H9 (cell line): ENCODE results near the gene EIF4E. TPM values are rescaled to one million over a fixed set of nuclear protein-coding genes. Genes with fewer than 3 reads are reported as not detected.

ENCODE experiments used
- DNase-seq: peaks from one replicate; pipeline ENCODE4 v3.0.0-alpha.2; 2017
- H2AFZ ChIP-seq: one replicate; pipeline ENCODE4 v1.6.1; 2013; ENCODE audit warnings: mild to moderate bottlenecking, low read length, control low read depth, moderate library complexity
- H2AK5ac ChIP-seq: 2 replicates; pipeline ENCODE4 v1.6.1; 2013; ENCODE audit warnings: low read length, control low read depth, mixed read lengths; ENCODE audit not compliant: insufficient read length
- H2BK120ac ChIP-seq: one replicate; pipeline ENCODE4 v1.6.1; 2013; ENCODE audit warnings: low read depth, mild to moderate bottlenecking, low read length, control low read depth, inconsistent platforms; ENCODE audit not compliant: poor library complexity, severe bottlenecking
- H2BK12ac ChIP-seq: 2 replicates; pipeline ENCODE4 v1.6.1; 2013; ENCODE audit warnings: low read length, control low read depth, mixed read lengths, low read depth; ENCODE audit not compliant: insufficient read length
- H2BK15ac ChIP-seq: 2 replicates; pipeline ENCODE4 v1.6.1; 2013; ENCODE audit warnings: low read depth, low read length, control low read depth
- H2BK20ac ChIP-seq: one replicate; pipeline ENCODE4 v1.6.1; 2013; ENCODE audit warnings: low read depth, mild to moderate bottlenecking, low read length, control low read depth, inconsistent platforms; ENCODE audit not compliant: poor library complexity, severe bottlenecking
- H2BK5ac ChIP-seq: 2 replicates; pipeline ENCODE4 v1.6.1; 2013; ENCODE audit warnings: low read length, control low read depth, mixed read lengths; ENCODE audit not compliant: insufficient read length
- H3K14ac ChIP-seq: 2 replicates; pipeline ENCODE4 v1.6.1; 2013; ENCODE audit warnings: low read length, control low read depth; ENCODE audit not compliant: insufficient read depth
- H3K18ac ChIP-seq: 2 replicates; pipeline ENCODE4 v1.6.1; 2013; ENCODE audit warnings: low read depth, mild to moderate bottlenecking, mixed read lengths, low read length, control low read depth; ENCODE audit not compliant: insufficient read length
- H3K23ac ChIP-seq: 2 replicates; pipeline ENCODE4 v1.6.1; 2013; ENCODE audit warnings: low read length, control low read depth, mixed read lengths, low read depth; ENCODE audit not compliant: insufficient read length
- H3K23me2 ChIP-seq: 2 replicates; pipeline ENCODE4 v1.6.1; 2013; ENCODE audit warnings: low read depth, mild to moderate bottlenecking, mixed read lengths, low read length, control low read depth; ENCODE audit not compliant: insufficient read length, poor library complexity, severe bottlenecking
- H3K27ac ChIP-seq: 2 replicates; pipeline ENCODE4 v1.5.1; 2013; ENCODE audit warnings: low read length, control low read depth, mixed read lengths, low read depth; ENCODE audit not compliant: insufficient read length
- H3K27me3 ChIP-seq: 2 replicates; pipeline ENCODE4 v1.6.1; 2013; ENCODE audit warnings: low read length, control low read depth, inconsistent platforms; ENCODE audit not compliant: insufficient read depth
- H3K4ac ChIP-seq: 2 replicates; pipeline ENCODE4 v1.6.1; 2013; ENCODE audit warnings: low read depth, mild to moderate bottlenecking, control low read depth, inconsistent platforms, low read length, moderate library complexity
- H3K4me1 ChIP-seq: 2 replicates; pipeline ENCODE4 v1.6.1; 2013; ENCODE audit warnings: low read length, control low read depth, inconsistent platforms; ENCODE audit not compliant: insufficient read depth
- H3K4me2 ChIP-seq: 2 replicates; pipeline ENCODE4 v1.6.1; 2013; ENCODE audit warnings: low read length, control low read depth, mixed read lengths; ENCODE audit not compliant: insufficient read length, insufficient read depth
- H3K56ac ChIP-seq: 2 replicates; pipeline ENCODE4 v1.6.1; 2013; ENCODE audit warnings: low read depth, mild to moderate bottlenecking, mixed read lengths, low read length, control low read depth; ENCODE audit not compliant: insufficient read length
- H3K79me1 ChIP-seq: 2 replicates; pipeline ENCODE4 v1.6.1; 2013; ENCODE audit warnings: low read depth, mild to moderate bottlenecking, moderate library complexity, low read length, control low read depth, inconsistent platforms; ENCODE audit not compliant: insufficient read depth, poor library complexity, severe bottlenecking
- H3K79me2 ChIP-seq: 2 replicates; pipeline ENCODE4 v1.6.1; 2013; ENCODE audit warnings: low read length, control low read depth, inconsistent platforms; ENCODE audit not compliant: insufficient read depth
- H3K9ac ChIP-seq: 2 replicates; pipeline ENCODE4 v1.6.1; 2013; ENCODE audit warnings: low read length, control low read depth, mixed read lengths; ENCODE audit not compliant: insufficient read length; ENCODE audit errors: extremely low read depth
- H3K9me3 ChIP-seq: one replicate; pipeline ENCODE4 v1.6.1; 2013; ENCODE audit warnings: low read depth, low read length, inconsistent platforms; ENCODE audit not compliant: control insufficient read depth
- H3T11ph ChIP-seq: one replicate; pipeline ENCODE4 v1.6.1; 2013; ENCODE audit warnings: mild to moderate bottlenecking, low read length, control low read depth, inconsistent platforms
- H4K20me1 ChIP-seq: one replicate; pipeline ENCODE4 v1.6.1; 2013; ENCODE audit not compliant: control insufficient read depth, insufficient read length, insufficient read depth
- H4K5ac ChIP-seq: 2 replicates; pipeline ENCODE4 v1.6.1; 2013; ENCODE audit warnings: low read depth, mild to moderate bottlenecking, mixed read lengths, low read length, control low read depth; ENCODE audit not compliant: insufficient read length
- H4K8ac ChIP-seq: replicated peaks from 2 replicates; pipeline ENCODE4 v1.6.1; 2013; ENCODE audit warnings: low read length, control low read depth, mixed read lengths, low read depth; ENCODE audit not compliant: insufficient read length
- H4K91ac ChIP-seq: 2 replicates; pipeline ENCODE4 v1.6.1; 2013; ENCODE audit warnings: low read depth, mild to moderate bottlenecking, moderate library complexity, mixed read lengths, low read length, control low read depth; ENCODE audit not compliant: insufficient read length
- H3K27ac Mint-ChIP-seq, 3 experiments: 2 replicates in 2 of 3; 3 replicates in 1 of 3; pipeline ENCODE4 v1.8.0; 2020 to 2021; ENCODE audit warnings: mixed read lengths in 3 of 3, mild to moderate bottlenecking in 1 of 3, moderate library complexity in 1 of 3
- H3K27me3 Mint-ChIP-seq: 2 replicates; pipeline ENCODE4 v1.8.0; 2021; ENCODE audit warnings: low read depth, mild to moderate bottlenecking, moderate library complexity, mixed read lengths
- H3K36me3 Mint-ChIP-seq, 3 experiments: 2 replicates in 2 of 3; 3 replicates in 1 of 3; pipeline ENCODE4 v1.8.0; 2020 to 2021; ENCODE audit warnings: low read depth in 3 of 3, mixed read lengths in 3 of 3; ENCODE audit not compliant: insufficient read depth in 1 of 3
- H3K4me1 Mint-ChIP-seq, 2 experiments: 2 replicates each; pipeline ENCODE4 v1.8.0; 2020; ENCODE audit warnings: mixed read lengths in 2 of 2
- H3K4me3 Mint-ChIP-seq, 2 experiments: 2 replicates in 1 of 2; 3 replicates in 1 of 2; pipeline ENCODE4 v1.8.0; 2020 to 2021; ENCODE audit warnings: mild to moderate bottlenecking in 2 of 2, mixed read lengths in 2 of 2, moderate library complexity in 1 of 2
- H3K9me3 Mint-ChIP-seq, 2 experiments: 2 replicates in 1 of 2; 3 replicates in 1 of 2; pipeline ENCODE4 v1.8.0; 2020; ENCODE audit warnings: mild to moderate bottlenecking in 2 of 2, mixed read lengths in 2 of 2, moderate library complexity in 1 of 2
- CTCF ChIP-seq: fragments of 200-600 bp; sonication (generic); conservative IDR thresholded peaks from 3 replicates; pipeline ENCODE4 v1.8.0; 2021; ENCODE audit warnings: antibody characterized with exemption, mild to moderate bottlenecking
- WGBS: extraction: QIAGEN DNeasy Blood & Tissue Kit; methylation state at CpG from one replicate; pipeline ENCODE4 v1.1.7; 2013; ENCODE audit warnings: missing lambda C conversion rate, low lambda C conversion rate, mixed read lengths; ENCODE audit not compliant: insufficient read length; ENCODE audit errors: extremely low coverage; 5-methylcytosine and 5-hydroxymethylcytosine counted together
- total RNA-seq: library from RNA; stranded (reverse); gene quantifications from 2 replicates; pipeline ENCODE4 v1.2.1, GENCODE V29; 2021

The EIF4E gene
- total RNA-seq, 1 experiment from 2014 or later: 163 TPM

GRCh38 chr4:98903561-98903960 lies 25.4 kb downstream of the EIF4E start:
- Mint-ChIP-seq H3K27me3 (no peaks in the 10 kb centered on the region), H3K9me3 (no peaks in the 10 kb centered on the region), H3K4me3 (no peak overlapping the region), H3K27ac (peak overlapping the region in 1 of 3 experiments; percentile 36; a peak in 1 of 7 replicates), H3K36me3 (peaks cover 22 to 42% (median 33%) of the 10 kb centered on the region in 3 experiments; a peak in 6 of 7 replicates), H3K4me1 (peaks cover 21 to 22% of the 10 kb centered on the region in 2 experiments)
- peaks cover 50% of the 10 kb centered on the region for H3K79me2 ChIP-seq
- H3K27ac ChIP-seq: no peak overlapping the region
- H3K27me3 ChIP-seq: no peaks in the 10 kb centered on the region
- no peak overlapping the region for H2BK5ac ChIP-seq
- no peak overlapping the region for H3K14ac ChIP-seq
- no peaks in the 10 kb centered on the region for H4K20me1 ChIP-seq
- H2BK20ac ChIP-seq: no peak overlapping the region
- no peak overlapping the region for H2AK5ac ChIP-seq
- H2BK15ac ChIP-seq: no peak overlapping the region
- no peak overlapping the region for H3K18ac ChIP-seq
- 0 out of 2 replicates have a peak, but pooled peaks cover 2% of the 10 kb centered on the region for H3K4me1 ChIP-seq
- H2BK120ac ChIP-seq: no peak overlapping the region
- no peaks in the 10 kb centered on the region for H3K9me3 ChIP-seq
- no peak overlapping the region for H3K23ac ChIP-seq
- no peak overlapping the region for H4K8ac ChIP-seq
- no peak for DNase-seq
- H3T11ph ChIP-seq: no peak overlapping the region
- H3K4ac ChIP-seq: no peak overlapping the region
- WGBS: no CpG with 5 or more reads among the region's 2 CpGs
- no peak overlapping the region for H2AFZ ChIP-seq
- peaks cover 14% of the 10 kb centered on the region for H3K79me1 ChIP-seq
- H4K91ac ChIP-seq: no peak overlapping the region
- H4K5ac ChIP-seq: no peak overlapping the region
- TF ChIP-seq CTCF: no peak
- no peak overlapping the region for H2BK12ac ChIP-seq
- no peak overlapping the region for H3K56ac ChIP-seq
- H3K9ac ChIP-seq: no peak overlapping the region
- no peaks in the 10 kb centered on the region for H3K23me2 ChIP-seq
- H3K4me2 ChIP-seq: no peak overlapping the region
